Activated B cell treated with CpG ODN at 0.5 μM for 24 hours (primary cell): Measurements from ENCODE around the gene GCNT2. TPM values are rescaled to one million over a fixed set of nuclear protein-coding genes. Genes with fewer than 3 reads are reported as not detected.
A peak's percentile ranks its signal among the peaks of the same experiment; 100 is the strongest.

Source experiments
- ATAC-seq: fragments of 200-7000 bp; cut with Tn5 transposase; one replicate; pipeline ENCODE4 v1.10.0; 2021; ENCODE audit warnings: low read depth, mild to moderate bottlenecking, moderate library complexity
- CTCF ChIA-PET: fragments of 350-600 bp; sonication (Branson Sonifier 250); formaldehyde crosslinking; loops from one replicate; lab custom pipeline; 2021; ENCODE audit warnings: antibody characterized with exemption; lab: Charles Lee
- POLR2A ChIA-PET: fragments of 350-600 bp; sonication (Branson Sonifier 250); formaldehyde crosslinking; loops from one replicate; lab custom pipeline; 2021; ENCODE audit warnings: antibody characterized with exemption; lab: Charles Lee
- DNase-seq: peaks from one replicate; pipeline ENCODE4 v3.0.0; 2022
- H3K27ac Mint-ChIP-seq: one replicate; pipeline ENCODE4 v1.8.0; 2020; ENCODE audit warnings: mixed read lengths
- H3K27me3 Mint-ChIP-seq: one replicate; pipeline ENCODE4 v1.8.0; 2021; ENCODE audit warnings: mixed read lengths
- H3K36me3 Mint-ChIP-seq: one replicate; pipeline ENCODE4 v1.8.0; 2021; ENCODE audit warnings: low read depth, mixed read lengths
- H3K4me1 Mint-ChIP-seq: one replicate; pipeline ENCODE4 v1.8.0; 2021; ENCODE audit warnings: mixed read lengths
- H3K4me3 Mint-ChIP-seq: one replicate; pipeline ENCODE4 v1.8.0; 2020; ENCODE audit warnings: mild to moderate bottlenecking, mixed read lengths
- H3K9me3 Mint-ChIP-seq: one replicate; pipeline ENCODE4 v1.8.0; 2020; ENCODE audit warnings: mixed read lengths
- intact Hi-C: fragments of 100-400 bp; cut with micrococcal nuclease; formaldehyde crosslinking; loops from one replicate; pipeline ENCODE4 v1.15.1; 2024
- total RNA-seq: library from RNA; stranded (reverse); gene quantifications from 2 replicates; pipeline ENCODE4 v1.2.3, GENCODE V29; 2022
- TF ChIP-seq, protein P1 (sequence below): fragments of 200-600 bp; IDR thresholded peaks from one replicate; pipeline ENCODE4 v1.8.0; 2022; ENCODE audit warnings: antibody characterized with exemption, mild to moderate bottlenecking

GCNT2 gene
- total RNA-seq, 1 donor from 2014 or later = 25.9 TPM

DNA sequence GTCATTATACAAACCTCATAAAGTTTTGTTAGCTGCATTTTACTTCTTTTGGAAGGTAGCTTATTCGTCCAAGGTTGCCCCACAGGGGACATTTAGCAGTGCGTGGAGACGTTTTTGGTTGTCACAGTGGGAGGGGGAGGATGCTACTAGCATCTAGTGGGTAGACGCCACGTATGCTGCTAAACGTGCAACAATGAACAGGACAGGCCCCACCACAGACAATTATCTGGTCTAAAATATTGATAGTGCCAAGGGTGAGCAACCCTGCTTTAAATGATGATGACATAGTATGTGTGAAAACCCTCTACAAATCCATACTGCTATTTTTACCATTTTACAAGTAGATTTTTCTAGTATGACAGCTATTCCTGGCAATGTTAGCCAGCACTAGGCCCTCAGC lies 13.9 kb upstream of the GCNT2 start:
- no peak for ATAC-seq
- Mint-ChIP-seq H3K27me3 (no peaks in the 10 kb centered on the region), H3K4me1 (peaks cover 6% of the 10 kb centered on the region), H3K36me3 (no peaks in the 10 kb centered on the region), H3K4me3 (no peak overlapping the region), H3K27ac (no peak overlapping the region), H3K9me3 (no peaks in the 10 kb centered on the region)
- TF ChIP-seq, protein P1, sequence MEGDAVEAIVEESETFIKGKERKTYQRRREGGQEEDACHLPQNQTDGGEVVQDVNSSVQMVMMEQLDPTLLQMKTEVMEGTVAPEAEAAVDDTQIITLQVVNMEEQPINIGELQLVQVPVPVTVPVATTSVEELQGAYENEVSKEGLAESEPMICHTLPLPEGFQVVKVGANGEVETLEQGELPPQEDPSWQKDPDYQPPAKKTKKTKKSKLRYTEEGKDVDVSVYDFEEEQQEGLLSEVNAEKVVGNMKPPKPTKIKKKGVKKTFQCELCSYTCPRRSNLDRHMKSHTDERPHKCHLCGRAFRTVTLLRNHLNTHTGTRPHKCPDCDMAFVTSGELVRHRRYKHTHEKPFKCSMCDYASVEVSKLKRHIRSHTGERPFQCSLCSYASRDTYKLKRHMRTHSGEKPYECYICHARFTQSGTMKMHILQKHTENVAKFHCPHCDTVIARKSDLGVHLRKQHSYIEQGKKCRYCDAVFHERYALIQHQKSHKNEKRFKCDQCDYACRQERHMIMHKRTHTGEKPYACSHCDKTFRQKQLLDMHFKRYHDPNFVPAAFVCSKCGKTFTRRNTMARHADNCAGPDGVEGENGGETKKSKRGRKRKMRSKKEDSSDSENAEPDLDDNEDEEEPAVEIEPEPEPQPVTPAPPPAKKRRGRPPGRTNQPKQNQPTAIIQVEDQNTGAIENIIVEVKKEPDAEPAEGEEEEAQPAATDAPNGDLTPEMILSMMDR = no peak
- ChIA-PET CTCF (interaction anchor here (6.9 kb wide), 1 partner anchor 294 kb away, joined by 53 read pairs; no protein-coding TSS in a partner anchor), POLR2A (interaction anchor here (2.2 kb wide), 1 partner anchor 188 kb away, joined by 4 read pairs; the partner anchor contains the start of genes C6orf52 and PAK1IP1)
- intact Hi-C loops = no loop called here
- DNase-seq = no peak

DNA sequence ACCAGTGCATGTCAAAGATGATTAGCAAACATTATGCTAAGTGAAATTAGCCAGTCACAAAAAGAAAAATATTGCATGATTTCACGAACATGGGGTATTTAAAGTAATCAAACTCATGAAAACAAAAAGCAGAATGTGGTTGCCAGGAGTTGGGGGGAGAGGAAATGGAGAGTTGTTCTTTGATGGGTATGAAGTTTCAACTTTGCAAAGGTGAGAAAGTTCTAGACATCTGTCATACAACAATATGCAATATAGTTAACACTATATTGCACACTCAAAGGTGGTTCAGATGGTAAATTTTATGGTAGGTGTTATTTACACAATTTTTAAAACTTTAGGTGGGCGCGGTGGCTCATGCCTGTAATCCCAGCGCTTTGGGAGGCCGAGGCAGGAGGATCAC lies 13.4 kb upstream of the GCNT2 start:
- no peaks in the 10 kb centered on the region for H3K36me3 Mint-ChIP-seq
- no peak overlapping the region for H3K4me3 Mint-ChIP-seq
- CTCF ChIA-PET = interaction anchor here (6.9 kb wide), 1 partner anchor 294 kb away, joined by 53 read pairs; no protein-coding TSS in a partner anchor
- DNase-seq (no peak), ATAC-seq (no peak)
- no peaks in the 10 kb centered on the region for H3K9me3 Mint-ChIP-seq
- TF ChIP-seq, protein P1 = no peak
- peaks cover 6% of the 10 kb centered on the region for H3K4me1 Mint-ChIP-seq
- intact Hi-C loops = no loop called here
- H3K27me3 Mint-ChIP-seq = no peaks in the 10 kb centered on the region
- no peak overlapping the region for H3K27ac Mint-ChIP-seq
- POLR2A ChIA-PET = interaction anchor here (2.2 kb wide), 1 partner anchor 187 kb away, joined by 4 read pairs; the partner anchor contains the start of genes C6orf52 and PAK1IP1

DNA sequence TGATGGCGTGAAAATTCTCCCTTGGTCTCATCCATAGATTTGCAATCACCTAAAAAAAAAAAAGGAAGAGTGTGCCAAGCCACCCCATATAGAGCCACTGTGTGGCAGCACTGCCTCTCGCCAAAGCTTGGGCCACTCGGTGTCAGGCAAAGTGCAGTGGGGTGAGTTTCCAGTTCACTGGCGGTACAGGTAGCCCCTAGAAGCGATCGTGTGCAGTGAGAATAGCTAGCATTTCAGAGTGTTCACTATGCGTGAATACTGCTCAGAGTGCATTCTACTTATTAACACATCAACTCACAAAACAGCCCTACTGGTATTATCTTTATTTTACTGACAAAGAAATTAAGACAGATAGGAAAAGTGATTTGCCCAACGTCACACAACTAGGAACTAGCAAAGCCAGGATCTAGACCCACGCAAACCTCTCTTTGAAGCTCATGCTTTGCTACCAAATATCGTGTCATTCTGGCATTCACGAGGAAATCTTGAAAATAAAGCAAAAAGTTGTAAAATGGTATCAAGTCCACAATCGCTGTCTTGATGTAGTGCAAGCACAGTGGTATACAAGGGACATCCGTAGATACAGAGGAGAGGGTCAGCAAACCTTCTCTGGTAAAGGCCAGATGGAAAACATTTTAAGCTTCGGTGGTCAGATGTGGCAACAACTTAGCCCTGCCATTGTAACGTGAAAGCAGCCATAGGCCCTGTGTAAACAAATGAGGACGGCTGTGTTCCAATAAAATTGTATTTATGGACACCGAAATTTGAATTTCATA lies 10.4 kb upstream of the GCNT2 start:
- no peaks in the 10 kb centered on the region for H3K9me3 Mint-ChIP-seq
- peaks cover 6% of the 10 kb centered on the region for H3K4me1 Mint-ChIP-seq
- DNase-seq (no peak), ATAC-seq (peak; percentile 99)
- ChIA-PET CTCF (interaction anchor here (0.6 to 6.9 kb wide), 28 partner anchors 10 to 558 kb away, joined by 3 to 53 read pairs (median 4); partner anchors contain the start of genes C6orf52 and PAK1IP1), POLR2A (interaction anchor here (0.7 to 1.8 kb wide), 5 partner anchors 21 to 184 kb away, joined by 3 to 10 read pairs (median 4); partner anchors contain the start of genes C6orf52 and PAK1IP1)
- peak overlapping the region; percentile 58 for H3K4me3 Mint-ChIP-seq
- no peaks in the 10 kb centered on the region for H3K27me3 Mint-ChIP-seq
- intact Hi-C loops = loop anchor here (1.0 to 5.0 kb wide), 10 partner anchors 18 to 559 kb away; partner anchors contain the start of genes C6orf52, PAK1IP1, TMEM14B and TMEM14C
- TF ChIP-seq, protein P1 = no peak
- no peak overlapping the region for H3K27ac Mint-ChIP-seq
- no peaks in the 10 kb centered on the region for H3K36me3 Mint-ChIP-seq

DNA sequence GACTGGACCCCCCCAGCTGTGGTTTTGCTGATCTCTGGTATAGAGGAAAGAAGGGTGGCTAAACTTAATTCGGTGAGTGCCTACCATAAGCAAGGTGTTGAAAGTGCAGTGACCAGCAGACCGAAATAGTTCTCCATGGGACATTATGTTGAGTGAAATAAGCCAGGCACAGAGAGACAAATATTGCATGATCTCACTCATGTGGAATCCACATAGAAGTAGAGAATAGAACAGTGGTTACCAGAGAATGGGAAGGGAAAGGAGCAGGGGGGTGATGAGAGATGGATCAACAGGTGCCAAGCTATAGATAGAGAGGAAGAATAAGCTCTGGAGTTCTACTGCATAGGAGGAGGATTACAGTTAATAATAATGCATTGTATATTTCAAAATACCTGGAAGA lies 9.7 kb upstream of the GCNT2 start:
- CTCF ChIA-PET = interaction anchor here (0.6 to 6.9 kb wide), 15 partner anchors 17 to 294 kb away, joined by 3 to 53 read pairs (median 5); partner anchors contain the start of genes C6orf52 and PAK1IP1
- Mint-ChIP-seq H3K27me3 (no peaks in the 10 kb centered on the region), H3K36me3 (no peaks in the 10 kb centered on the region), H3K4me1 (peaks cover 6% of the 10 kb centered on the region), H3K4me3 (no peak overlapping the region), H3K9me3 (no peaks in the 10 kb centered on the region), H3K27ac (no peak overlapping the region)
- POLR2A ChIA-PET = interaction anchor here (1.0 to 1.8 kb wide), 4 partner anchors 20 to 183 kb away, joined by 3 to 10 read pairs (median 7); partner anchors contain the start of genes C6orf52 and PAK1IP1
- intact Hi-C loops = loop anchor here (5.0 kb wide), 3 partner anchors 46 to 86 kb away; no protein-coding TSS in a partner anchor
- TF ChIP-seq, protein P1 = no peak
- ATAC-seq = no peak
- no peak for DNase-seq
